SK-N-SH (cell line): ENCODE measurements around the gene SRF. TPM values are rescaled to one million over a fixed set of nuclear protein-coding genes. Genes with fewer than 3 reads are reported as not detected.
A peak's percentile ranks its signal among the peaks of the same experiment; 100 is the strongest.

ENCODE experiments used
- CTCF ChIA-PET: fragments of 300-600, 350-600 bp; formaldehyde crosslinking; extraction: SDS; loops from one replicate; lab custom pipeline; 2021; lab: Yijun Ruan, JAX
- POLR2A ChIA-PET: fragments of 350-600 bp; sonication (Branson Sonifier 250); formaldehyde crosslinking; extraction: SDS; loops from one replicate; lab custom pipeline; 2020; ENCODE audit warnings: antibody characterized with exemption, inconsistent platforms; lab: Yijun Ruan, JAX
- DNase-seq: peaks from one replicate; pipeline ENCODE4 v3.0.0; 2012
- H2AFZ ChIP-seq: fragments of 200-600 bp; sonication (generic); 2 replicates; pipeline ENCODE4 v1.8.1; 2016; ENCODE audit warnings: antibody characterized with exemption, mild to moderate bottlenecking, low read depth
- H3F3A ChIP-seq: fragments of 200-600 bp; sonication (generic); replicated peaks from 2 replicates; pipeline ENCODE3; 2016; ENCODE audit warnings: antibody characterized with exemption, mild to moderate bottlenecking; ENCODE audit not compliant: insufficient read depth
- H3K27ac ChIP-seq, 2 experiments: fragments of 200-500 bp in 1 of 2; fragments of 200-600 bp in 1 of 2; sonication (Bioruptor generic) in 1 of 2; sonication (generic), shearing (Covaris generic) in 1 of 2; 2 replicates each; pipeline versions ENCODE4 v1.5.1 to v1.6.1; 2014 to 2016; ENCODE audit warnings: low read depth in 2 of 2, inconsistent platforms in 1 of 2, low read length in 1 of 2, mild to moderate bottlenecking in 1 of 2, mixed read lengths in 1 of 2
- H3K27me3 ChIP-seq: fragments of 200-600 bp; sonication (generic), shearing (Covaris generic); 2 replicates; pipeline ENCODE4 v1.6.1; 2016; ENCODE audit warnings: mixed run types; ENCODE audit not compliant: insufficient read depth
- H3K36me3 ChIP-seq, 2 experiments: fragments of 200-500 bp in 1 of 2; fragments of 200-600 bp in 1 of 2; sonication (Bioruptor generic) in 1 of 2; sonication (generic) in 1 of 2; replicated peaks in 1 of 2; 2 replicates each; pipeline versions ENCODE3 to v1.5.1; 2014 to 2016; ENCODE audit warnings: low read length in 1 of 2, mild to moderate bottlenecking in 1 of 2; ENCODE audit not compliant: insufficient read depth in 2 of 2, control insufficient read depth in 1 of 2
- H3K4me1 ChIP-seq, 2 experiments: fragments of 200-500 bp in 1 of 2; fragments of 200-600 bp in 1 of 2; sonication (Bioruptor generic) in 1 of 2; sonication (generic), shearing (Covaris generic) in 1 of 2; 2 replicates each; pipeline versions ENCODE4 v1.5.1 to v1.6.1; 2014 to 2016; ENCODE audit warnings: low read depth in 1 of 2, low read length in 1 of 2, mixed run types in 1 of 2; ENCODE audit not compliant: insufficient read depth in 2 of 2, control insufficient read depth in 1 of 2
- H3K4me2 ChIP-seq: fragments of 200-600 bp; sonication (generic), shearing (Covaris generic); 2 replicates; pipeline ENCODE4 v1.6.1; 2017; ENCODE audit warnings: mixed run types
- H3K4me3 ChIP-seq, 2 experiments: fragments of 200-500 bp in 1 of 2; fragments of 200-600 bp in 1 of 2; sonication (Bioruptor generic) in 1 of 2; sonication (generic), shearing (Covaris generic) in 1 of 2; 2 replicates each; pipeline versions ENCODE4 v1.5.1 to v1.8.1; 2014 to 2016; ENCODE audit warnings: low read depth in 2 of 2, inconsistent platforms in 1 of 2, low read length in 1 of 2, mild to moderate bottlenecking in 1 of 2, mixed read lengths in 1 of 2, moderate library complexity in 1 of 2
- H3K79me2 ChIP-seq: fragments of 200-600 bp; sonication (generic); 2 replicates; pipeline ENCODE4 v1.8.1; 2017; ENCODE audit warnings: mild to moderate bottlenecking; ENCODE audit not compliant: insufficient read depth
- H3K9ac ChIP-seq: fragments of 200-600 bp; sonication (generic); 2 replicates; pipeline ENCODE4 v1.6.1; 2017; ENCODE audit warnings: mixed run types
- H3K9me2 ChIP-seq: fragments of 200-600 bp; sonication (generic); 2 replicates; pipeline ENCODE4 v1.6.1; 2017; ENCODE audit warnings: mixed run types
- H3K9me3 ChIP-seq: fragments of 200-600 bp; sonication (generic); 2 replicates; pipeline ENCODE4 v1.6.1; 2017; ENCODE audit warnings: mixed run types, mild to moderate bottlenecking, moderate library complexity
- H4K20me1 ChIP-seq: fragments of 200-600 bp; sonication (generic); 2 replicates; pipeline ENCODE4 v1.6.1; 2017; ENCODE audit warnings: mild to moderate bottlenecking, mixed run types; ENCODE audit not compliant: insufficient read depth
- CHD2 ChIP-seq: fragments of 150-350 bp; IDR thresholded peaks from 2 replicates; pipeline ENCODE4 v1.6.1; 2018; ENCODE audit warnings: low read length; ENCODE audit not compliant: partially characterized antibody
- CTCF ChIP-seq: fragments of 200-600 bp; sonication (generic); IDR thresholded peaks from 2 replicates; pipeline ENCODE4 v1.6.1; 2017; ENCODE audit warnings: antibody characterized with exemption, mild to moderate bottlenecking, moderate library complexity
- ELF1 ChIP-seq: IDR thresholded peaks from 2 replicates; pipeline ENCODE4 v1.4.0; 2012
- EP300 ChIP-seq, 2 experiments: IDR thresholded peaks; 2 replicates each; pipeline versions ENCODE4 v1.4.0 to v1.6.1; 2012; ENCODE audit warnings: borderline replicate concordance in 1 of 2, low read depth in 1 of 2, low read length in 1 of 2
- EZH2phosphoT487 ChIP-seq: fragments of 200-600 bp; sonication (generic); IDR thresholded peaks from 2 replicates; pipeline ENCODE4 v1.6.1; 2017; ENCODE audit warnings: low read depth, mixed run types, mild to moderate bottlenecking, antibody characterized with exemption, moderate library complexity, borderline replicate concordance
- FOSL2 ChIP-seq: IDR thresholded peaks from 2 replicates; pipeline ENCODE4 v1.4.0; 2012; ENCODE audit warnings: low read depth, mild to moderate bottlenecking, moderate library complexity, borderline replicate concordance
- FOXM1 ChIP-seq: IDR thresholded peaks from 2 replicates; pipeline ENCODE4 v1.4.0; 2012; ENCODE audit warnings: low read depth, mild to moderate bottlenecking
- GABPA ChIP-seq: IDR thresholded peaks from 2 replicates; pipeline ENCODE4 v1.4.0; 2012; ENCODE audit warnings: low read depth, mild to moderate bottlenecking
- GATA2 ChIP-seq: sonication (generic); formaldehyde crosslinking; IDR thresholded peaks from 2 replicates; pipeline ENCODE4 v1.5.0; 2020; ENCODE audit warnings: mild to moderate bottlenecking, missing genetic modification reagents
- JUND ChIP-seq: IDR thresholded peaks from 2 replicates; pipeline ENCODE4 v1.4.0; 2012
- MAX ChIP-seq: IDR thresholded peaks from 2 replicates; pipeline ENCODE4 v1.4.0; 2012; ENCODE audit warnings: low read depth
- MEF2A ChIP-seq: IDR thresholded peaks from 2 replicates; pipeline ENCODE4 v1.4.0; 2012; ENCODE audit warnings: low read depth, borderline replicate concordance
- MXI1 ChIP-seq: IDR thresholded peaks from 2 replicates; pipeline ENCODE4 v1.6.1; 2012; ENCODE audit warnings: mild to moderate bottlenecking, low read depth, low read length, improper control_type of control experiment
- NFIC ChIP-seq: IDR thresholded peaks from 2 replicates; pipeline ENCODE4 v1.4.0; 2012; ENCODE audit warnings: borderline replicate concordance
- NRF1 ChIP-seq: IDR thresholded peaks from 2 replicates; pipeline ENCODE4 v1.6.1; 2012; ENCODE audit warnings: low read depth, mild to moderate bottlenecking, low read length
- PBX3 ChIP-seq: IDR thresholded peaks from 2 replicates; pipeline ENCODE4; 2012
- POLR2AphosphoS5 ChIP-seq: IDR thresholded peaks from 2 replicates; pipeline ENCODE4 v1.6.1; 2012; ENCODE audit warnings: low read depth, low read length
- RAD21 ChIP-seq: IDR thresholded peaks from 2 replicates; pipeline ENCODE4 v1.6.1; 2012; ENCODE audit warnings: mild to moderate bottlenecking, low read length
- RCOR1 ChIP-seq: fragments of 150-350 bp; IDR thresholded peaks from 2 replicates; pipeline ENCODE4 v1.6.1; 2017; ENCODE audit warnings: antibody characterized with exemption, low read length
- RFX5 ChIP-seq: IDR thresholded peaks from 2 replicates; pipeline ENCODE4 v1.6.1; 2012; ENCODE audit warnings: mild to moderate bottlenecking, improper control_type of control experiment, low read length
- RXRA ChIP-seq: IDR thresholded peaks from 2 replicates; pipeline ENCODE4 v1.4.0; 2012; ENCODE audit warnings: low read depth, mild to moderate bottlenecking, borderline replicate concordance
- SIN3A ChIP-seq: IDR thresholded peaks from 2 replicates; pipeline ENCODE4 v1.6.1; 2012; ENCODE audit warnings: low read depth, mild to moderate bottlenecking, low read length, moderate library complexity, borderline replicate concordance
- SMC3 ChIP-seq: IDR thresholded peaks from 2 replicates; pipeline ENCODE4 v1.6.1; 2012; ENCODE audit warnings: low read depth, low read length, improper control_type of control experiment
- TEAD4 ChIP-seq: IDR thresholded peaks from 2 replicates; pipeline ENCODE4 v1.4.0; 2012; ENCODE audit warnings: mild to moderate bottlenecking, borderline replicate concordance; ENCODE audit not compliant: insufficient read depth
- USF2 ChIP-seq: fragments of 150-350 bp; IDR thresholded peaks from 2 replicates; pipeline ENCODE4 v1.6.1; 2017; ENCODE audit warnings: antibody characterized with exemption, low read length, low read depth, borderline replicate concordance
- YY1 ChIP-seq: IDR thresholded peaks from 2 replicates; pipeline ENCODE4 v1.4.0; 2012; ENCODE audit warnings: low read depth, mild to moderate bottlenecking
- ZBTB33 ChIP-seq: IDR thresholded peaks from 2 replicates; pipeline ENCODE4 v1.4.0; 2012; ENCODE audit warnings: low read depth, borderline replicate concordance
- WGBS: methylation state at CpG from one replicate; pipeline ENCODE4 v1.1.6; 2017; ENCODE audit warnings: low lambda C conversion rate; 5-methylcytosine and 5-hydroxymethylcytosine counted together
- polyA plus RNA-seq, 3 experiments: library from polyadenylated mRNA; depleted of rRNA; stranded (reverse); fragments of >200 nt; gene quantifications; 2 replicates each; pipeline ENCODE4 v1.2.3, GENCODE V29; 2012

The SRF gene
- polyA plus RNA-seq, 1 of the 3 experiments (the other 2 are of a cell fraction), result 31.7 TPM

GRCh38 chr6:43174263-43175112 lies 3.4 kb downstream of the SRF start:
- H3K9ac ChIP-seq, result peak overlapping the region; percentile 42; the same call in 1 of the 2 replicates
- peak overlapping the region; percentile 54 to 84 for H3K4me3 ChIP-seq
- H3F3A ChIP-seq, result peaks cover 13% of the 10 kb centered on the region
- peak; percentile 95 for DNase-seq
- peaks cover 19 to 38% of the 10 kb centered on the region in 2 experiments for H3K36me3 ChIP-seq
- 2% methylated on average over 16 of the region's 32 CpGs for WGBS
- ChIA-PET CTCF (interaction anchor here (1.4 to 1.5 kb wide), 3 partner anchors 31 to 154 kb away, joined by 3 to 6 read pairs (median 6); partner anchors contain the start of gene DNPH1), POLR2A (interaction anchor here (1.4 kb wide), 1 partner anchor 8 kb away, joined by 3 read pairs; no protein-coding TSS in a partner anchor)
- peaks cover 44% of the 10 kb centered on the region for H3K79me2 ChIP-seq
- H3K27me3 ChIP-seq, result no peaks in the 10 kb centered on the region
- peaks cover 20 to 27% of the 10 kb centered on the region in 2 experiments for H3K4me1 ChIP-seq
- H2AFZ ChIP-seq, result 0 out of 2 replicates have a peak overlapping the region, but pooled peaks have one; percentile 31
- no peaks in the 10 kb centered on the region for H3K9me2 ChIP-seq
- H3K27ac ChIP-seq, result peak overlapping the region; percentile 89 to 91
- H3K9me3 ChIP-seq, result no peaks in the 10 kb centered on the region
- peak overlapping the region; percentile 89 for H3K4me2 ChIP-seq
- H4K20me1 ChIP-seq, result peaks cover 19% of the 10 kb centered on the region
- TF ChIP-seq EZH2phosphoT487, result no peak
- 0 out of 2 replicates have a peak, but pooled peaks have one; percentile 43 for TF ChIP-seq TEAD4
- no peak for TF ChIP-seq RXRA
- TF ChIP-seq RFX5, result peak; percentile 89
- TF ChIP-seq CHD2, result peak; percentile 30
- no peak for TF ChIP-seq RCOR1
- TF ChIP-seq FOXM1, result no peak
- peak; percentile 87 for TF ChIP-seq PBX3
- peak; percentile 25; the same call in 1 of the 2 replicates for TF ChIP-seq CTCF
- peak; percentile 39; the same call in 1 of the 2 replicates for TF ChIP-seq GABPA
- TF ChIP-seq ZBTB33, result no peak
- TF ChIP-seq EP300 (IDR thresholded peaks at IDR 0.05; ENCODE audit: borderline replicate concordance in 1 of 2, low read depth in 1 of 2, low read length in 1 of 2), result 0 out of 4 replicates have a peak, but pooled peaks of 1 of the 2 experiments have one; percentile 7
- TF ChIP-seq JUND, result no peak
- TF ChIP-seq GATA2 (CRISPR knock-in tag), result no peak
- TF ChIP-seq POLR2AphosphoS5, result no peak
- peak; percentile 89; the same call in 1 of the 2 replicates for TF ChIP-seq SIN3A
- TF ChIP-seq RAD21, result no peak
- no peak for TF ChIP-seq USF2
- TF ChIP-seq SMC3, result no peak
- TF ChIP-seq MXI1, result peak; percentile 95
- TF ChIP-seq MEF2A, result no peak
- no peak for TF ChIP-seq FOSL2
- peak; percentile 57; the same call in 1 of the 2 replicates for TF ChIP-seq MAX
- TF ChIP-seq YY1, result no peak
- TF ChIP-seq NFIC, result peak; percentile 65; the same call in 1 of the 2 replicates
- peak; percentile 45; the same call in 1 of the 2 replicates for TF ChIP-seq ELF1
- peak; percentile 15; the same call in 1 of the 2 replicates for TF ChIP-seq NRF1
